ENCODE data around the gene TSPAN4.

- TF ChIP-seq CTCF (conservative IDR thresholded peaks at IDR 0.05 in 1 of 2, IDR thresholded peaks at IDR 0.05 in 1 of 2; ENCODE audit: extremely low read depth in 1 of 2, insufficient read depth in 1 of 2, low read depth in 1 of 2, low read length in 2 of 2) (no peak), EZH2 (IDR thresholded peaks at IDR 0.05; ENCODE audit: borderline replicate concordance, low read length) (no peak)
Measured at GRCh38 chr11:887589-887988, 44.9 kb downstream of the TSPAN4 start.
